Nucleus accumbens (tissue), 56 donors: ENCODE measurements around the gene CHADL.

Experiments used
- DNase-seq, 56 donors: peaks; one replicate each; lab custom pipeline; 2025; lab: John Stamatoyannopoulos, UW

Gene CHADL, protein sequence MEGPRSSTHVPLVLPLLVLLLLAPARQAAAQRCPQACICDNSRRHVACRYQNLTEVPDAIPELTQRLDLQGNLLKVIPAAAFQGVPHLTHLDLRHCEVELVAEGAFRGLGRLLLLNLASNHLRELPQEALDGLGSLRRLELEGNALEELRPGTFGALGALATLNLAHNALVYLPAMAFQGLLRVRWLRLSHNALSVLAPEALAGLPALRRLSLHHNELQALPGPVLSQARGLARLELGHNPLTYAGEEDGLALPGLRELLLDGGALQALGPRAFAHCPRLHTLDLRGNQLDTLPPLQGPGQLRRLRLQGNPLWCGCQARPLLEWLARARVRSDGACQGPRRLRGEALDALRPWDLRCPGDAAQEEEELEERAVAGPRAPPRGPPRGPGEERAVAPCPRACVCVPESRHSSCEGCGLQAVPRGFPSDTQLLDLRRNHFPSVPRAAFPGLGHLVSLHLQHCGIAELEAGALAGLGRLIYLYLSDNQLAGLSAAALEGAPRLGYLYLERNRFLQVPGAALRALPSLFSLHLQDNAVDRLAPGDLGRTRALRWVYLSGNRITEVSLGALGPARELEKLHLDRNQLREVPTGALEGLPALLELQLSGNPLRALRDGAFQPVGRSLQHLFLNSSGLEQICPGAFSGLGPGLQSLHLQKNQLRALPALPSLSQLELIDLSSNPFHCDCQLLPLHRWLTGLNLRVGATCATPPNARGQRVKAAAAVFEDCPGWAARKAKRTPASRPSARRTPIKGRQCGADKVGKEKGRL

DNA sequence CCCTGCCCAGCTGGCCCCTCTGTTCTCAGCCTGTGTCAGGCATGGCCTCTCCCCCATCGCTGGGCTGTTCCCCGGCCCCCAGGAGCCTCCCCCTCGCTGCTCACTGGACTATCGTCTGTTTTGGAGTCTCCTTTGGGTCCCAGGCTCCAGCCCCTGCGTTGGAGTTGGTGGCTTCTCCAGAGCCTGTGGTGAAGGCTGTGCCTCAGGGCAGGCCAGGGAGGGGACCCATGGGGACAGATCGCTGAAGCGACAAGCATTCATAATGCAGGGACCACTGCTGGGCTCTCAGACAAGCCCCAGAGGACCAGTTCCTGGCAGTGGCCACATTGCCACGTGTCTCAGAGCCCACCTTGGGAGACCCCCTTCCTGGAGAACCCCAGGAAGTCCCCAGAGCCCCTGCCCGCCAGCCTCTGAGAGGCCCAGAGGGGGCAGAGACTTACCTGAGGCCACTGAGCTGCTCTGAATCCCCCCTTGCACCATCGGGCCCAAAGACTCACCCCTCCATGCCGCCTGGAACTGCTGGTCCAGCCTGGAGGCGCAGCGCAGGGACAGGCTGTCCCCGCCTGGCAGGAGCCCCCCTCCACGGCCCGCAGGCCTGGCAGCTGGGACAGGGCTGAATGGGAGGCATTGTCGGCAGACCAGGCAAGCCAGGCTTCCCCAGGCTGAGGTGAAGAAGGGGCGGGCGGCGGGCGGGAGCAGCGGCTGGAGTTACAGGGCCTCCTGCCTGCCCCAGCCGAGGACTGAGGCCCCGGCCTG lies at the start of gene CHADL:
CHADL (minus strand) TSS at position 555 of the 756 bp plus-strand sequence; CDS start at position 505, 50 bp downstream.
- peak; percentile 44 to 99 (median 94) for DNase-seq

DNA sequence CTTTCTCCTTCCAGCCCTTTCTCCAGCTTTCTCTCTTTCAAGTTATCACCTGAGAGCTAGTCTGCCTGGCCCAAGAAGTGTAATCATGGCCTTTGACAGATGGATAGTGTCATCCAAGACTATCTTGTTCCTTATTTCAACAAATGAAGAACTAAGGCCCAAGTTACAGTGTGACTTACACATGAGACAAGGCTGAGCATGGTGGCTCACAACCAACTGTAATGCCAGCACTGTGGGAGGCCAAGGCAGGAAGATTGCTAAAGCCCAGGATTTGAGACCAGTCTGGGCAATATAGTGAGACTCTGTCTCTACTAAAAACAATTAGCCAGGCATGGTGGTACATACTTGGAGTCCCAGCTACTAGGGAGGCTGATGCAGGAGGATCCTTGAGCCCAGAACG lies 48.9 kb upstream of the CHADL start:
- no peak for DNase-seq

DNA sequence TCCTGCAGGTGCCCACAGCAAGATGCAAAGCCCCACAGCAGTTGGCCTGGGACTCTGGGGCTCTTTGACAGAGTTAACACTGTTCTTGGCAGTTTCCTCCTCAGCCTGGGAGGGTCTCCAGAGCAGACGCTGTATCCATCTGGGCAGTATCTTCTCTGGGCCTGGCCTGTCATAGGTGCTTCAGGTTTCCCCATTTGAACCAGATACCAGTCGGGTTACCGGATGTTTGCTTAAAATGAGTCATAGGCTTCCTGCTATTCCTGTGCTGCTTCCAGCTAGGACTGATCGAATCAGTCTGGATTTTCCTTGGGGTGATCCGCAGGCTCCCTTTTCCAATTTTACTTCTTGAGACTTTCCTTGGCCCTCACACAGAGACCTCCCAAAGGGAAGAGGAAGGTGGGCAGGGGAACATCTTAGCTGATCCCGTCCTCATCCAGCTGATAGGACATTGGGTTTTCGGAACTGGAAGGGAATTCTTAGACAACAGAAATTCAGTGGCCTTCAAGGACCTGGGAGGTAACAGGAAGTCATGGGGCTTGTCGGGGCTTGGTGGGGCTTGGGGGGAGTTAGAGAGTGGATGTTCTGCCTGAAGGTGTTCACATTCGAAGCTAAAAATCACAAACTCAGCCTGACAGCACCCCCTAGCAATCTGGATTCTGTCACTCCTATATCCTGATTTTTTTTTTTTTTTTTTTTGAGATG lies 47.7 kb upstream of the CHADL start:
- no peak for DNase-seq

DNA sequence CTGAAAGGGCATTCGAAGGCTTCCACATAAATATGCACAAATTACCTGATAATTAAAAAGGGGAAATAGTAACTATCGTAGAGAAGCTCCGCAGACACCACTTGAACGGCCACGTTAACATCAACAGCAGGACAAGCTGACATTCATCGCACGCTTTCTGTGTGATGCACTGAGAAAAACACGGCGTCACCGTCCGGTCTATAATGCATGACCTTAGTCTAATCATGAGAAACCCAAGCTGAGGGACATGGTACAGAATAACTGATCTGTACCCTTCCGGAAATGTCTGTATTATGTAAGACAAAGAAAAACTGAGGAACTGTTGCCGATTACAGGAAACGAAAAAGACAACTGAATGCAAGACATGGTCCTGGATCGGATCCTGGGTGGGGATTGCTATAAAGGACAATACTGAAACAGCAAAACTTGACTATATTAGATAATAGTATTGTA lies 45.9 kb upstream of the CHADL start:
- DNase-seq = peak in 10 of 56 donors; percentile 19 to 75 (median 44)

DNA sequence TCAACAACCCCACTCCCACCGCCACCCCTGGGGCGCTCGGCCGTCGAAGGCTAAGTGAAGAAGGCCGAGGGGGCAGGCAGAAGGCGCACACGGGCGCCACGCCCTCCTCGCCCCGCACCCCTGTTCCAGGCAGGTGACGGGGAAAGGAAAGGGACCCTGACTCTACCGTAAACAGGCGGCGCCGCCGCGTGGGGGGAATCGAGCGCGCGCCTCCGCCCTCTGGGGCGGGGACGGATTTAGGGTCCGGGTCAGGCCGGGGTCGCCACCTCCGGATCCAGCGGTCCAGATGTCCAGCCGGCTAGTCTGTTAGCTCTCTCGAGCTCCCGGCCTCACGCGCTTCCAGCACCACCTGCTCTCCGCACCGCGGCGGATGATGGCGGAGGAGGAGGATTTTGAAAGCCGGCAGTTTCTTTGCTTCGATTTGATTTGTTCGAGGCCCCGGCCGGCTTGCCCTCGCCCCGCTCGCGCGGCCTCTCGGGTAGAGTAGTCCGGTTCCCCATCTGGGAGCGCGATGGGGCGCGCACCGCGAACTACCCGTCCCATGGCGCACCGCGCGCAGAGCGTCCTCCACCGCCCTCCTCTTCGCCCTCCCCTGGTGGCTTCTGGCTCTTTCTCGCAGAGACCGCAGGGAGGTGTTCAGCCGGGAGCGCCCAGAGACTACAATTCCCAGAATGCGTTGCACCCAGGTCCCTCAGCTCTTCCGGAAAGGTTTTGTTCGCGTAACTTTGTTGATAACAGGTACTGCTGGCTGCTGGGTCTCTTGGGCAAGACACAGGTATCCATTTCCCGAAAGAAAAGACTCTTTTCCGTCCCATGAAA lies 45.3 kb upstream of the CHADL start, which contains the start of gene RANGAP1:
RANGAP1 (minus strand) TSS at position 368 of the 819 bp plus-strand sequence. CDS start 5,143 bp downstream, outside the sequence.
- peak; percentile 89 to 100 (median 99) for DNase-seq

DNA sequence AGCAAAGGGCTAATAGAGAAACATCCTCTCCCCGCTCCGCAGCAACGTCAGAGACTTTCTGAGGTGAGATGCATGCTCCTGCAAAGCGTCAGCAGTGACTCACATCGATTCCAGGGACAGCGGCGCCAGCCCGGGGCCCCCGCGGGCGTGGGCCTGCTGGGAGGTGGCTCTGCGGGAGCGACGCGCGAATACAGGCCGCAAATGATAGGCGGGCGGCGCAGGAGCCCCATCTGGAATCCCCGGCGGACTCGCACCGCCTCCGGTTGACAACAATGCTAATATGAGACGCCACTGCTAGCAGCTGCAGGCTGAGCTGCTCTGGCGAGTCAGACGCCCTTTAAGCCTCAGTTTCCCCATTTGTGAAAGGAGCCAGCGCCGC lies 44.7 kb upstream of the CHADL start:
- DNase-seq = peak in 42 of 56 donors; percentile 37 to 84 (median 60)

DNA sequence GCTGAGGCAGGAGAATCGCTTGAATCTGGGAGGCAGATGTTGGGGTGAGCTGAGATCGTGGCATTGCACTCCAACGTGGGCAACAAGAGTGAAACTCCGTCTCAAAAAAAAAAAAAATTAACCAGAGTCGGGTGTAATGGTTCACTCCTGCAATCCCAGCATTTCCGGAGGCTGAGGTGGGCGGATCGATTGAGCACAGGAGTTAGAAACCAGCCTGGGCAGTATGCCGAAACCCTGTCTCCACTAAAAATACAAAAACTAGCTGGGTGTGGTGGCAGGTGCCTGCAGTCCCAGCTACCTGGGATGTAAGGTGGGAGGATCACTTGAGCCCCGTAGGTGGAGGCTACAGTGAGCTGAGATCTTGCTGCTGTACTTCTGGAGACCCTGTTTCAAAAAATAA lies 43.7 kb upstream of the CHADL start:
- DNase-seq = no peak

DNA sequence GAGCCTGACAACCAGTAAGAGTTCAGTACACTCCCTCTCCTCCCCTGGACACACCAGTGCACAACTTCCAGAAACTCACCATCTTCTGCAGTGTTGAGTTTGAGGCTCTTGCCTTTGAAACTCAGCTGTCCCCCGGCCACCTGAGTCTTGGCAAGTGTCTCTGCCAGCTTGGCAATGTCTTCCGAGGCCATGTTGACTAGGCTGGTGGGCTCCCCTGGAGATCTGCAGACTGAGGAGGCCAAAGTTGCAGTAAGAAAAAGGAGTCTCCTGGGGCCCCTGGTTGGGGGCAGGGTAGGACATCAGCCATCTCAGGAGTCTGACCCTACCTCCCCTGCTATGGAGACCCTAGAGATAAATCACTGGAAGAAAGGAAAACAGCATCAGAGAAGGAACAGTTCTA lies 40.1 kb upstream of the CHADL start:
- no peak for DNase-seq

DNA sequence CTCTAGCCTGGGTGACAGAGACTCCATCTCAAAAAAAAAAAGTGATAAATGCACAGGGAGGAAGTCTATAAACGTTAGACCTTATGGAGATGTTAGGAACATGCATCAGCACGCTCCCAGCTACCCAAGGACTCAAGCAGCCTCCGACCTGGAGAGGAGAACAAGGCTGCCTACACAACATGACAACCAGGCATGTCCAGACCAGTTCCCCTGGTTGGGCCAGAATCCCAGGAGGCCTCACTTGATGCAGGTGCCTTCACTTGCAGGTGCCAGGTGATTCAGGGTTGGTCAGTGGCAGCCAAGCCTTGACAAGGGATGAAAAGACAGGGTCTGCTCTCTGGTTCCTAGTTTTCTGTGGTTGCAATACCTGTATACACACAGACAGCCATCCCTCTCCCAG lies 39.3 kb upstream of the CHADL start:
- no peak for DNase-seq

DNA sequence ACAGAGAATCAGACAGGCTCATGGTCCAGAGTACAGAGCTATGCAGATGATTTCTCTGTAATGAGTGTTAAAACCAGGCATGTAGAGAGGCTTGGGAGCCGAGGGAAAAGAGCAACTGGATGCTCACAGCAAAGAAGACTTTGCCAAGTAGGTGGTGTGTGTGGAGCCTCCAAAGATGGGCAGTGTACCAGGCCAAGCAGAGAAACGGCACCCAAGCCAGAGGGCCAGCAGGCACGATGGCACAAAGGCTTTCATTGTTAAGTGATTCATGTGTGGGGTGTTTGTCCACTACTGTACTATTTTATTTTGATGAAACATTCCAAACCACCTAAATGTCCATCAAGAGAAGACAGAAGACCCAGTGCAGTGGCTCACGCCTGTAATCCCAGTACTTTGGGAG lies 34.1 kb upstream of the CHADL start:
- DNase-seq = peak in 45 of 56 donors; percentile 4 to 83 (median 54)

DNA sequence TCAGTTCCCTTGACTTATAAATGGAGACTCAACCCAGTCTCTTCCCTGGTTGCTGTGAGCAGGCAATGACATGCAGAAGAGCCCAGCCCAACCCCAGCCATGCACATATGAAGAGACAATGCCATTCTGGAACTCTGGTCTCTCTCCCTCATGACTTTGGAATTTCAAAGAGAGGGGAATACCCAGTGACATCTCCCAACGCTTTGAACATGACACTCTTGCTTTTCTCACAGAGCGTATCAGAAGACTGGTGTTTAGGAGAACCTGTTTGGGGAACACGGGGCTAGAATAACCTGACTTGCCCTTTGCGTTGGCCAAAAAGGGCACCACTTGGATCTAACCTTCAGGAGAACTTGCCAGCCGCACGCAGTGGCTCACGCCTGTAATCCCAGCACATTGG lies 32.4 kb upstream of the CHADL start:
- no peak for DNase-seq

DNA sequence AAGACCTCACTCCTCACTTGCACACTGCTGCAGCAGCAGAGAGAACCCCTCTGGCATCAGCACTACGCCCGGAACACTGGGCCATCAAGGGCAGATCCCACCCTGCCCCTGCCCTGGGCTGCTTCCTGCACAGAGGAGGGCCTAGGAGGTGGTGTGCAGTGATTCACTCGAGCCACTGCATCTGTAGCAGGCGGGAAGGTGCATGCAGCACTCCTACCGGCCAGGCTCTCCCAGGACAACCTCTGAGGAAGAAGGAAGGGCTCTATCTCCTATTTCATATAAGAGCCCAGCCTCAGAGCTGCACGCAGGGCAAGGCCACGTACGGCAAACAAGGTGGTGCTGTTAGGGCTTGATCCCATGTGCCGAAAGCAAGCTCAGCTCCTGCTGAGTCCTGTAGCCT lies 31.1 kb upstream of the CHADL start:
- DNase-seq = no peak

DNA sequence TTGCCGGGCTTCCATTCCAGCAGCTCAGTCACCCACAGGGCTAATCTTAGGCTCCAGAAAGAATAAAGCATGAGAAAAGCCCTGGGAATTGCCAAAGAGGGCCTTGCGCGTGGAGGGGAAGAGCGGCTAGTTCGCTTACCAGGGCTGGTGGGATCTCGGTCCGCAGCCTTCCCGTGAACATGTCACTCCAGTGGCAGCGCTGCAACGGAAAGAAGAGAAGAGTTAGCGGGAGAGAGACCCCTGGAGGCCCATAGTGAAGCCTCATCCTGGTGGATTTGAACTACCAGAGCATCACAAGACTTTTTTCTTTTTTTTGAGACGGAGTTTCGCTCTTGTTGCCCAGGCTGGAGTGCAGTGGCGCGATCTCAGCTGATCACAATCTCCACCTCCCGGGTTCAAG lies 27.2 kb upstream of the CHADL start:
- no peak for DNase-seq

DNA sequence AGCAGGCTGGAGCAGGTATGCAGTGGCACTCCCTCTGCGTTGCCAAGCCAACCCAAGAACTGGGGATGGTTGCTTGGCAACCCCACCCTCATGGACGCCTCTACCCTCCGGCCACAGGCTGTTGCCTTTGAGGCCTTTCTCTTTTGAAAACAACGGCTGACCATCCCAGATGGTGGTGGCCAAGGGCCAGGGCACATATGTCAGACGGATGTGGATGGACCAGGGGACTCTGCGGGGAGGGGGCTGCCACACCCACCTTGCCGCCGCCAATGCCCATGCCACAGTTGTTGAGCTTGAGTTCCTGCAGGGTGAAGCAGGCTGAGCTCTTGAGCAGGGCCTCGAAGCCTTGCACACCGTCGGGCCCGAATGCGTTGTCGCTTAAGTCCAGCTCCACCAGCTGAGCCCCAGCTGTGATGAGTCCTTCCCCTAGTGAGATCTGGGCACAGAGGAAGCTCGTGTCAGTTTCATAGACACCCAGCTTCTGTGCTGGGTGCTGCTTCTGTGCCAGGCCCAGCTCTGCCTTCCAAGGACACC lies 23.7 kb upstream of the CHADL start:
- DNase-seq = peak in 51 of 56 donors; percentile 32 to 93 (median 82)

DNA sequence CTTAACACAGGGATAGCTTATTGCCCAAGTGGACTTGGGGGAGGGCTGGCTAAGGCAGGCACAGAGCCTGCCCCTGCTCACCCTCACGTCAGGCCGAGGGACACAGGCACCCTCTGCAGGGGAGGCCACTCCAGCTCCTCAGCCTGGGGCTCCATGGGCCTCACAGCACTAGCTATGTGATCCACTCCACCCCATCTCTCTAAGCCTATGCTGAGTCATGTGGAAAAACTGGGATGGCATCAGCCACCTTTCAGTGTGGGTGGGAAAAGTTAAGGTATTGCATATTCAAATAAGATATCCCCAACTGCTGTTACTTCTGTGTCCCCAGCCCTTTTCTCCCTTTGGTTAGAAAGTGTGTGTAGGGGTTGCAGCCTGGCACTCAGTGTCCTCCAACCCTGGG lies 23.0 kb upstream of the CHADL start:
- DNase-seq = peak in 15 of 56 donors; percentile 10 to 45 (median 21)

DNA sequence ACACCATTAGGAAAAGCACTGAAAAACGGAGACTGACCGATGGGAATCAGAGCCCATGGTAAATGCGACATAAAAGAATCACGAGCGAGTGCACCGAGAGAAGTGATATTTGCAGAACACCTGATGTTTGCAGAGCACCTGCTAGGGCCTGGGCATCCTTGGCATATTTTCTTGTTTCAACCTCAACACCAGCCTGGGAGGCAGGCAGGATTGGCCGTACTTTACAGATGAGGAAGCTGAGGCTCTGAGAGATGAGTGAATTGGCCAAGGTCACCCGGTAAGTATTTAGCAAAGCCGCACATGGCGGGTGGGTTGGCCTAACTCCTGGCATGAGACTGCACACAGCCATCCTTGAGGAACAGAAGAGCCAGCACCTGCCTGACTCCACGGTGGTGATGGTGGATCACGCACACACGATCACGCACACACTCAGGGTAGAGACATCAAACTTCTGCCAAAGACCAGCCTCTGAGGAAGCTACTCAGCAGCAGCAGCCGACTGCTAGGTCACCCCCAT lies 21.6 kb upstream of the CHADL start:
- DNase-seq = no peak

DNA sequence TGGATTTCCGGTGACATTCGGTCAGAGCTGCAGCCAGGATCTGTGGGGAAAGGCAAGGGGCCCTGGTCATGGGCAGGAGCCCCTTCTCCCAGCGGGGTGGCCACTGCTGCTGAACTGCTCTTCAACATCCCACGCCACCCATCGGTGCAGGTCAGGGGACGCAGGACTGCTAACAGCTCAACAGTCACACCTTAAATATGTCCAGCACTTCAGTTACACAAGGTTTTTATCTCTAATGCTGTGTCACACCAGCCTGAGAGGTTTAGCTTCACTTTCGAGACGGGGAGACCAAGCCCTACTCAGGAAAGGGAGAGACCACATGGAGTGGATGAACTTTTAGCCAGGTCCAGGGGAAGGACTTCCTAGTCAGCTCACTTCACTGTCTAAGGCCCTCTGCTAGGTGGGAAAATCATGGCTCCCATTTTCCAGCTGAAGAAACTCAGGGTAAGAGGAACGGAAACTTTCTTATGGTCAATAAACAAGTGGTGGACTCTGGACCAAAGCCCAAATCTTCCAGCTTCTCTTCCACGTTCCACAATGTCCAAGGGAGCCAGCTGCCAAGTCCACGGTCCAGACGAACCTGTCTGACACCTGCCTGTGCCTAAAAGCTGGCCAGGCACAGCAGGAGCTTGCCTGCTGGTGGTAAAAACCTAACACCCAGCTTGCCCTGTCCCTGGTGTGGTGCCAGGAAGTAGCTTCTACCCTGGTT lies 21.0 kb upstream of the CHADL start:
- no peak for DNase-seq

DNA sequence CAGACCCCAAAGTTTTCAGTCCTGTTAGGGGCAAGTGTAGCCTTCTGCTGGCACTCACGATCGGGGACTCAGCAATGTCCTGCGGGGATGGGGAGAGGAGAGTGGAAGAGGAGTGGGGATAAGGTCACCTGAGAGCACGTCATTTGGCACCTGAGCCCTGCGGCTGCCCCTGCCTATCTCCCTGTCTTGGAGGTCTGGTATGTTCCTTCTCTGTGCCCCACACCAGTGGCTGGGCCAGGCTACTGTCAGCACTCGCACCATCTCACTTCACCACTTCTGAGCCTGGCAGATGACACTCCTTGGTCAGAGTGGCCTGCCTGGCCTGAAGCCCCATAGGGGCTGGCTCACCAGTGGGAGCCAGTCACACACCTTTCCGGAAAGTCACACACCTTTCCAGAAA lies 20.1 kb upstream of the CHADL start:
- no peak for DNase-seq
